Endothelial cell of umbilical vein (primary cell): Measurements from ENCODE around the gene RMND5B. TPM values are rescaled to one million over a fixed set of nuclear protein-coding genes. Genes with fewer than 3 reads are reported as not detected.
"Not testable (repeated sequence)": the region's sequence is repeated elsewhere in the genome, so short reads cannot be mapped to it uniquely, and the experiment has no call there.

Experiments used
- BruUV-seq: library from RNA; stranded (reverse); fragments of 400-500 nt; replicated peaks from 2 replicates; lab custom pipeline; 2021; lab: Mats Ljungman, UMichigan
- CTCF ChIA-PET: fragments of 300-600, 350-600 bp; sonication (Branson Sonifier 250); formaldehyde crosslinking; loops from one replicate; lab custom pipeline; 2021; ENCODE audit warnings: antibody characterized with exemption, inconsistent platforms; lab: Charles Lee
- POLR2A ChIA-PET: fragments of 300-600, 350-600 bp; sonication (Branson Sonifier 250); formaldehyde crosslinking; loops from one replicate; lab custom pipeline; 2021; ENCODE audit warnings: antibody characterized with exemption, inconsistent platforms; lab: Charles Lee
- DNase-seq: peaks from one replicate; pipeline ENCODE4 v3.0.0-alpha.2; 2011; ENCODE audit warnings: low read depth, low spot score
- FAIRE-seq: peaks from 2 replicates; lab custom pipeline; 2011; peaks lifted over from hg19 to GRCh38; lab: Jason Lieb, UNC
- H2AFZ ChIP-seq: 2 replicates; pipeline ENCODE4 v1.6.0; 2012; ENCODE audit warnings: low read depth, low read length, control low read depth, inconsistent platforms
- H3K27ac ChIP-seq: 2 replicates; pipeline ENCODE4 v1.5.1; 2011; ENCODE audit warnings: low read depth, mild to moderate bottlenecking, control low read depth, low read length, moderate library complexity; ENCODE audit not compliant: insufficient read depth
- H3K27me3 ChIP-seq, 2 experiments: 2 replicates each; pipeline versions ENCODE4 v1.6.0 to v1.6.1; 2011; ENCODE audit warnings: low read length in 2 of 2, mixed read lengths in 1 of 2; ENCODE audit not compliant: control insufficient read depth in 2 of 2, insufficient read depth in 2 of 2
- H3K36me3 ChIP-seq, 2 experiments: 2 replicates in 1 of 2; 3 replicates in 1 of 2; pipeline ENCODE4 v1.5.1; 2011; ENCODE audit warnings: low read length in 2 of 2, mild to moderate bottlenecking in 1 of 2, moderate library complexity in 1 of 2; ENCODE audit not compliant: control insufficient read depth in 2 of 2, insufficient read depth in 2 of 2; ENCODE audit errors: extremely low read depth in 1 of 2
- H3K4me1 ChIP-seq: 3 replicates; pipeline ENCODE4 v1.5.1; 2011; ENCODE audit warnings: mild to moderate bottlenecking, low read length; ENCODE audit not compliant: control insufficient read depth, insufficient read depth; ENCODE audit errors: extremely low read depth
- H3K4me2 ChIP-seq: 2 replicates; pipeline ENCODE4 v1.6.1; 2011; ENCODE audit warnings: low read length, control low read depth, mixed read lengths; ENCODE audit not compliant: insufficient read depth
- H3K4me3 ChIP-seq, 3 experiments: fragments of 200-600 bp in 1 of 3; sonication (generic), shearing (Covaris generic) in 1 of 3; replicated peaks in 1 of 3; 2 replicates each; pipeline ENCODE4 v1.5.1; 2011 to 2016; ENCODE audit warnings: control low read depth in 3 of 3, low read length in 3 of 3, mild to moderate bottlenecking in 2 of 3, inconsistent platforms in 1 of 3, low read depth in 1 of 3, moderate library complexity in 1 of 3; ENCODE audit not compliant: insufficient read depth in 1 of 3
- H3K79me2 ChIP-seq: 2 replicates; pipeline ENCODE4 v1.6.0; 2012; ENCODE audit warnings: low read length, inconsistent platforms; ENCODE audit not compliant: control insufficient read depth, insufficient read depth
- H3K9ac ChIP-seq: replicated peaks from 2 replicates; pipeline ENCODE3; 2011; ENCODE audit warnings: low read length, control low read depth; ENCODE audit not compliant: insufficient read depth; ENCODE audit errors: extremely low read depth
- H3K9me1 ChIP-seq: replicated peaks from 3 replicates; pipeline ENCODE4 v1.6.0; 2011; ENCODE audit warnings: mild to moderate bottlenecking, low read length; ENCODE audit not compliant: control insufficient read depth, insufficient read depth; ENCODE audit errors: extremely low read depth
- H3K9me3 ChIP-seq: replicated peaks from 2 replicates; pipeline ENCODE4 v1.5.1; 2012; ENCODE audit warnings: low read length, inconsistent platforms; ENCODE audit not compliant: control insufficient read depth, insufficient read depth
- H4K20me1 ChIP-seq: replicated peaks from 2 replicates; pipeline ENCODE3; 2011; ENCODE audit warnings: mild to moderate bottlenecking, low read length; ENCODE audit not compliant: control insufficient read depth, insufficient read depth; ENCODE audit errors: extremely low read depth
- GATA2 ChIP-seq: IDR thresholded peaks from 2 replicates; pipeline ENCODE4 v1.7.0; 2011; ENCODE audit warnings: low read depth, mild to moderate bottlenecking, moderate library complexity, mixed read lengths, low read length; ENCODE audit not compliant: insufficient read length, insufficient read depth
- POLR2A ChIP-seq: IDR thresholded peaks from 2 replicates; pipeline ENCODE4 v1.6.1; 2012; ENCODE audit warnings: low read depth, mild to moderate bottlenecking, control low read depth, low read length
- dilution Hi-C: fragments of 300-500 bp; cut with MboI; formaldehyde crosslinking; loops from one replicate; pipeline ENCODE4 v1.15.0; 2019; ENCODE audit warnings: low sequenced_read_pairs; ENCODE audit not compliant: extremely low pct_ligation_motif_present
- intact Hi-C: fragments of 100-400 bp; cut with micrococcal nuclease; formaldehyde crosslinking; loops from one replicate; pipeline ENCODE4 v1.10.0; 2022
- polyA plus RNA-seq, 4 experiments: library from polyadenylated mRNA; depleted of rRNA in 3 of 4; stranded (reverse) in 3 of 4; unstranded in 1 of 4; fragments of >200 nt; gene quantifications; 2 replicates each; pipeline versions ENCODE4 v1.2.1 to v1.2.3, GENCODE V29; 2011 to 2012; ENCODE audit warnings: missing spikeins in 1 of 4
- total RNA-seq: library from RNA; stranded (reverse); gene quantifications from 2 replicates; pipeline ENCODE4 v1.2.3, GENCODE V29; 2021

The RMND5B gene
- total and polyA plus RNA-seq, 2 donors (not counting 3 experiments of a cell fraction or from before 2014, with no cell fraction given): 38.2 to 40.2 TPM

DNA sequence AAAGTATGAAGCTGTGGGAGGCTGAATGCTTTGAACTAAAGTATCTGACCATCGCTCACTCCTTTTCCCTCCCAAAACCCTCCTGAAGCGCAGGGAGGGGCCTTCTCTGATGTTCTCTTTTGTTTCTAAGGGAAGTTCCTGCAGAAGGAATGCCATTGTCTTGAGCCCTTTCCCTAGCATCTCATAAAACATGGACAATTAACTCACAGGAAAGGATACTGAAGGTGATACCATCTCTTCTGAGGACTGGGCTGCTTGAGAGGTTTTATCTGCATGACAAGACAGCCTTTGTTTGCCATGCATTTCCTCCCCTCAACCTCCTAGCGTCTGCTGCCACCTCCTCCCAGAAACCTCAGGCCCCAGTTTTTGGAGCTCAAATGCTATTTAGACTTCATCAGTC, 4.3 kb upstream of the RMND5B start:
- TSS peak; percentile 3 for BruUV-seq
- Histone ChIP-seq H3K9ac (no peak overlapping the region), H3K9me3 (no peaks in the 10 kb centered on the region), H3K36me3 (peaks cover 0 to 6% of the 10 kb centered on the region in 2 experiments), H3K4me2 (no peak overlapping the region), H3K9me1 (no peaks in the 10 kb centered on the region), H2AFZ (no peak overlapping the region), H3K27me3 (no peaks in the 10 kb centered on the region), H4K20me1 (no peaks in the 10 kb centered on the region), H3K27ac (no peak overlapping the region), H3K79me2 (no peaks in the 10 kb centered on the region), H3K4me3 (no peak overlapping the region), H3K4me1 (peaks cover 11% of the 10 kb centered on the region)
- POLR2A ChIA-PET: no interaction called here
- intact Hi-C loops (loop anchor here (1.0 kb wide), 1 partner anchor 8 kb away; no protein-coding TSS in a partner anchor), dilution Hi-C loops (no loop called here)
- FAIRE-seq: peak; percentile 91
- CTCF ChIA-PET: interaction anchor here (1.0 to 1.3 kb wide), 3 partner anchors 11 to 50 kb away, joined by 3 to 7 read pairs (median 3); no protein-coding TSS in a partner anchor
- TF ChIP-seq GATA2: peak; percentile 16
- no peak for TF ChIP-seq POLR2A
- no peak for DNase-seq

GRCh38 chr5:178127300-178128009, 3.4 kb upstream of the RMND5B start:
- DNase-seq, POLR2A ChIA-PET, H2AFZ ChIP-seq, H3K4me3 ChIP-seq, H3K4me2 ChIP-seq, H3K79me2 ChIP-seq, H3K9me3 ChIP-seq, H3K36me3 ChIP-seq, H3K27me3 ChIP-seq, H3K9me1 ChIP-seq, H4K20me1 ChIP-seq, dilution Hi-C loops, intact Hi-C loops, H3K27ac ChIP-seq, H3K9ac ChIP-seq, BruUV-seq: not testable (repeated sequence)
- FAIRE-seq: peak; percentile 33
- H3K4me1 ChIP-seq: peaks cover 11% of the 10 kb centered on the region
- CTCF ChIA-PET: interaction anchor here (1.0 to 1.7 kb wide), 2 partner anchors 50 to 52 kb away, joined by 3 to 4 read pairs; no protein-coding TSS in a partner anchor
